Stimulated activated CD4-positive, alpha-beta T cell treated with anti-CD3 and anti-CD28 coated beads, Interleukin-4, amount 100 ng/mL, for 4 hours (primary cell): ENCODE results near the gene TRIM32.

Experiments
- DNase-seq, 2 experiments: peaks; one replicate each; pipeline ENCODE4 v3.0.0-alpha.2; 2020

Gene TRIM32

GRCh38 chr9:116712781-116713180 lies 25.7 kb downstream of the TRIM32 start:
- DNase-seq: no peak

- no peak for DNase-seq
These were observed 26.2 kb downstream of the TRIM32 start for GRCh38 chr9:116713271-116713670.

GRCh38 chr9:116715751-116716150 lies 28.6 kb downstream of the TRIM32 start:
- no peak for DNase-seq

GRCh38 chr9:116716438-116716837 lies 29.3 kb downstream of the TRIM32 start:
- DNase-seq: no peak

GRCh38 chr9:116717150-116717549 lies 30.0 kb downstream of the TRIM32 start:
- DNase-seq: no peak

GRCh38 chr9:116718111-116718510 lies 31.0 kb downstream of the TRIM32 start:
- no peak for DNase-seq

GRCh38 chr9:116720111-116720510 lies 33.0 kb downstream of the TRIM32 start:
- no peak for DNase-seq

GRCh38 chr9:116721411-116721810 lies 34.3 kb downstream of the TRIM32 start:
- no peak for DNase-seq

GRCh38 chr9:116721944-116722343 lies 34.8 kb downstream of the TRIM32 start:
- DNase-seq: no peak

GRCh38 chr9:116724123-116724522 lies 37.0 kb downstream of the TRIM32 start:
- DNase-seq: no peak

- no peak for DNase-seq
These were observed 39.5 kb downstream of the TRIM32 start for GRCh38 chr9:116726602-116727001.

- DNase-seq: no peak
These were observed 46.0 kb downstream of the TRIM32 start for GRCh38 chr9:116733010-116733641.

- DNase-seq: no peak
These were observed 49.5 kb downstream of the TRIM32 start for GRCh38 chr9:116736399-116737151.

GRCh38 chr9:116737152-116737546 lies 50.0 kb downstream of the TRIM32 start:
- DNase-seq: peak in 1 of 2 experiments; percentile 43

- no peak for DNase-seq
These were observed 54.1 kb downstream of the TRIM32 start for GRCh38 chr9:116741086-116741740.

GRCh38 chr9:116741742-116742141 lies 54.6 kb downstream of the TRIM32 start:
- no peak for DNase-seq

GRCh38 chr9:116749176-116749575 lies 62.1 kb downstream of the TRIM32 start:
- DNase-seq: no peak

GRCh38 chr9:116749772-116750171 lies 62.7 kb downstream of the TRIM32 start:
- DNase-seq: no peak

- no peak for DNase-seq
These were observed 63.4 kb downstream of the TRIM32 start for GRCh38 chr9:116750510-116750909.
